Body of pancreas (tissue), 4 donors: ENCODE results near the gene RFTN1. TPM values are rescaled to one million over a fixed set of nuclear protein-coding genes. Genes with fewer than 3 reads are reported as not detected.

Source experiments
- ATAC-seq: fragments of 150-250 bp; one replicate; pipeline ENCODE4 v1.9.1; 2016
- DNase-seq, 4 donors: peaks; one replicate each; pipeline ENCODE4 v3.0.0-alpha.2; 2019
- H3K27ac ChIP-seq, 4 donors: fragments of 200-600 bp; sonication (generic); 1 replicate in 3 of 4; 2 replicates in 1 of 4; pipeline versions ENCODE4 v1.5.1 to v1.6.1; 2016 to 2019; ENCODE audit warnings: mild to moderate bottlenecking in 1 of 4, mixed read lengths in 1 of 4, moderate library complexity in 1 of 4
- H3K27me3 ChIP-seq, 2 donors: fragments of 200-600 bp; sonication (generic); one replicate each; pipeline ENCODE4 v1.6.0; 2016; ENCODE audit warnings: mild to moderate bottlenecking in 1 of 2
- H3K36me3 ChIP-seq, 2 donors: fragments of 200-600 bp; sonication (generic); replicated peaks in 1 of 2; 2 replicates each; pipeline ENCODE4 v1.5.1; 2016; ENCODE audit warnings: low read depth in 2 of 2; ENCODE audit not compliant: insufficient read depth in 1 of 2
- H3K4me1 ChIP-seq: fragments of 200-600 bp; sonication (generic); one replicate; pipeline ENCODE4 v1.6.0; 2016
- H3K4me3 ChIP-seq, 2 donors: fragments of 200-600 bp; sonication (generic); 1 replicate in 1 of 2; 2 replicates in 1 of 2; pipeline ENCODE4 v1.5.1; 2016 to 2019
- H3K9me3 ChIP-seq, 3 donors: fragments of 200-600 bp; sonication (generic); 1 replicate in 2 of 3; 2 replicates in 1 of 3; pipeline ENCODE4 v1.5.1; 2016
- CTCF ChIP-seq, 7 experiments: fragments of 450-650 bp in 4 of 7; fragments of 200-600 bp in 3 of 7; sonication (generic) in 3 of 7; IDR thresholded peaks; one replicate each; pipeline ENCODE4 v1.5.1; 2016 to 2019; ENCODE audit warnings: antibody characterized with exemption in 7 of 7
- POLR2A ChIP-seq, 3 donors: fragments of 450-650 bp; IDR thresholded peaks; one replicate each; pipeline ENCODE4 v1.6.1; 2016; ENCODE audit warnings: antibody characterized with exemption in 3 of 3, mild to moderate bottlenecking in 2 of 3
- WGBS, 2 donors: methylation state at CpG; one replicate each; pipeline ENCODE4 v1.1.5; 2017; 5-methylcytosine and 5-hydroxymethylcytosine counted together
- intact Hi-C: fragments of 100-400 bp; cut with DNase I; formaldehyde crosslinking; loops from one replicate; pipeline ENCODE4 v1.15.1; 2023
- total RNA-seq, 2 donors: library from RNA; depleted of rRNA; stranded (reverse); fragments of >200 nt; gene quantifications; one replicate each; pipeline ENCODE4 v1.1.0, GENCODE V29; 2016

The RFTN1 gene
- total RNA-seq, 2 donors from 2014 or later, result 6.5 to 28.0 TPM

GRCh38 chr3:16415911-16416476, 97.5 kb downstream of the RFTN1 start:
- intact Hi-C loops, result no loop called here
- H3K27me3 ChIP-seq, result no peaks in the 10 kb centered on the region
- H3K9me3 ChIP-seq, result no peaks in the 10 kb centered on the region
- ATAC-seq (no peak), DNase-seq (no peak)
- H3K36me3 ChIP-seq, result no peaks in the 10 kb centered on the region
- H3K4me3 ChIP-seq, result no peak overlapping the region
- no peak overlapping the region for H3K27ac ChIP-seq
- no peaks in the 10 kb centered on the region for H3K4me1 ChIP-seq
- WGBS, 2 donors, result 75 to 79% methylated on average over 3 of the region's 3 CpGs
- no peak for TF ChIP-seq POLR2A (IDR thresholded peaks at IDR 0.05)
- no peak for TF ChIP-seq CTCF (IDR thresholded peaks at IDR 0.05)

- TF ChIP-seq POLR2A (IDR thresholded peaks at IDR 0.05) (no peak), CTCF (IDR thresholded peaks at IDR 0.05) (no peak)
- no peak overlapping the region for H3K27ac ChIP-seq
- H3K27me3 ChIP-seq, result no peaks in the 10 kb centered on the region
- intact Hi-C loops, result no loop called here
- ATAC-seq, result no peak
- no peak for DNase-seq
- no peak overlapping the region for H3K4me3 ChIP-seq
- 71 to 75% methylated on average over 2 of the region's 2 CpGs for WGBS, 2 donors
- no peaks in the 10 kb centered on the region for H3K4me1 ChIP-seq
- H3K36me3 ChIP-seq, result no peaks in the 10 kb centered on the region
- H3K9me3 ChIP-seq, result no peaks in the 10 kb centered on the region
Measured at GRCh38 chr3:16413321-16413720, 100.2 kb downstream of the RFTN1 start.

- Histone ChIP-seq H3K4me3 (no peak overlapping the region), H3K36me3 (no peaks in the 10 kb centered on the region), H3K27ac (no peak overlapping the region), H3K27me3 (no peaks in the 10 kb centered on the region), H3K4me1 (no peaks in the 10 kb centered on the region), H3K9me3 (no peaks in the 10 kb centered on the region)
- WGBS, 2 donors, result 61 to 65% methylated on average over 1 of the region's 1 CpG
- ATAC-seq (no peak), DNase-seq (no peak)
- intact Hi-C loops, result no loop called here
- TF ChIP-seq CTCF (IDR thresholded peaks at IDR 0.05) (no peak), POLR2A (IDR thresholded peaks at IDR 0.05) (no peak)
Measured at GRCh38 chr3:16412192-16412800, 101.2 kb downstream of the RFTN1 start.

GRCh38 chr3:16411441-16411840, 102.1 kb downstream of the RFTN1 start:
- H3K36me3 ChIP-seq, result no peaks in the 10 kb centered on the region
- ATAC-seq (no peak), DNase-seq (no peak)
- TF ChIP-seq CTCF (IDR thresholded peaks at IDR 0.05), result no peak
- H3K9me3 ChIP-seq, result no peaks in the 10 kb centered on the region
- no peak overlapping the region for H3K4me3 ChIP-seq
- H3K27me3 ChIP-seq, result no peaks in the 10 kb centered on the region
- H3K27ac ChIP-seq, result no peak overlapping the region
- 65% methylated on average over 2 of the region's 2 CpGs for WGBS, 2 donors
- H3K4me1 ChIP-seq, result no peaks in the 10 kb centered on the region
- intact Hi-C loops, result no loop called here

GRCh38 chr3:16410659-16411058, 102.8 kb downstream of the RFTN1 start:
- 59 to 63% methylated on average over 3 of the region's 3 CpGs for WGBS, 2 donors
- intact Hi-C loops, result no loop called here
- H3K36me3 ChIP-seq, result no peaks in the 10 kb centered on the region
- TF ChIP-seq CTCF (IDR thresholded peaks at IDR 0.05), result no peak
- TF ChIP-seq POLR2A (IDR thresholded peaks at IDR 0.05), result no peak
- no peak overlapping the region for H3K4me3 ChIP-seq
- H3K9me3 ChIP-seq, result no peaks in the 10 kb centered on the region
- no peaks in the 10 kb centered on the region for H3K27me3 ChIP-seq
- no peak overlapping the region for H3K27ac ChIP-seq
- no peak for ATAC-seq
- DNase-seq, result no peak
- no peaks in the 10 kb centered on the region for H3K4me1 ChIP-seq
